Neural cell (in vitro differentiated cells): Measurements from ENCODE around the gene JMJD8. TPM values are rescaled to one million over a fixed set of nuclear protein-coding genes. Genes with fewer than 3 reads are reported as not detected.

Experiments used
- H2AFZ ChIP-seq: fragments of 200-600, 300-800 bp; sonication (generic), shearing (Covaris generic); 2 replicates; pipeline ENCODE4 v1.6.0; 2014; ENCODE audit warnings: low read depth, mild to moderate bottlenecking, antibody characterized with exemption, low read length, moderate library complexity
- H3F3A ChIP-seq: fragments of 200-600 bp; shearing (Covaris generic); 2 replicates; pipeline ENCODE4 v1.6.1; 2016; ENCODE audit warnings: mild to moderate bottlenecking, moderate library complexity, mixed read lengths, antibody characterized with exemption, low read length; ENCODE audit not compliant: insufficient read depth, poor library complexity, severe bottlenecking
- H3K27ac ChIP-seq: fragments of 200-600, 300-800 bp; sonication (generic), shearing (Covaris generic); 2 replicates; pipeline ENCODE4 v1.5.1; 2014; ENCODE audit warnings: mild to moderate bottlenecking, low read length, moderate library complexity
- H3K27me3 ChIP-seq: fragments of 300-800, 200-600 bp; sonication (generic), shearing (Covaris generic); 2 replicates; pipeline ENCODE4 v1.6.0; 2014; ENCODE audit warnings: mild to moderate bottlenecking, low read depth, low read length, moderate library complexity; ENCODE audit not compliant: insufficient read depth
- H3K36me3 ChIP-seq: fragments of 300-800, 200-600 bp; sonication (generic), shearing (Covaris generic); 2 replicates; pipeline ENCODE4 v1.5.1; 2014; ENCODE audit warnings: mild to moderate bottlenecking, antibody characterized with exemption, low read length, moderate library complexity; ENCODE audit not compliant: insufficient read depth
- H3K4me2 ChIP-seq: fragments of 300-800, 200-600 bp; sonication (generic), shearing (Covaris generic); 2 replicates; pipeline ENCODE4 v1.6.0; 2014; ENCODE audit warnings: mild to moderate bottlenecking, low read length
- H3K4me3 ChIP-seq: fragments of 300-800, 200-600 bp; sonication (generic), shearing (Covaris generic); 2 replicates; pipeline ENCODE4 v1.5.1; 2014; ENCODE audit warnings: mild to moderate bottlenecking, low read length, moderate library complexity
- H3K79me2 ChIP-seq: fragments of 200-600 bp; shearing (Covaris generic); replicated peaks from 2 replicates; pipeline ENCODE4 v1.6.0; 2014; ENCODE audit warnings: mild to moderate bottlenecking, low read length, moderate library complexity; ENCODE audit not compliant: insufficient read depth
- H3K9ac ChIP-seq: fragments of 300-800, 200-600 bp; sonication (generic), shearing (Covaris generic); 2 replicates; pipeline ENCODE4 v1.6.1; 2016; ENCODE audit warnings: mild to moderate bottlenecking, low read length, mixed read lengths
- H3K9me2 ChIP-seq: fragments of 200-600 bp; shearing (Covaris generic); 2 replicates; pipeline ENCODE4 v1.6.1; 2016; ENCODE audit warnings: mild to moderate bottlenecking, low read length, mixed read lengths; ENCODE audit not compliant: insufficient read depth
- H3K9me3 ChIP-seq: fragments of 200-600, 300-800 bp; sonication (generic), shearing (Covaris generic); 2 replicates; pipeline ENCODE4 v1.6.1; 2016; ENCODE audit warnings: mild to moderate bottlenecking, mixed run types, low read length, moderate library complexity, mixed read lengths
- H4K20me1 ChIP-seq: fragments of 200-600 bp; shearing (Covaris generic); 2 replicates; pipeline ENCODE4 v1.6.1; 2016; ENCODE audit warnings: mild to moderate bottlenecking, mixed run types; ENCODE audit not compliant: insufficient read depth
- EP300 ChIP-seq: fragments of 450-650 bp; conservative IDR thresholded peaks from 2 replicates; pipeline ENCODE4 v1.6.1; 2014; ENCODE audit warnings: antibody characterized with exemption, mild to moderate bottlenecking, moderate library complexity; ENCODE audit not compliant: poor library complexity, severe bottlenecking
- EZH2 ChIP-seq: fragments of 200-600, 300-800 bp; shearing (Covaris generic), sonication (generic); IDR thresholded peaks from 2 replicates; pipeline ENCODE4 v1.6.1; 2014; ENCODE audit warnings: antibody characterized with exemption, low read length, borderline replicate concordance, mild to moderate bottlenecking; ENCODE audit not compliant: insufficient read depth, poor library complexity, severe bottlenecking
- MXI1 ChIP-seq: fragments of 450-650 bp; conservative IDR thresholded peaks from 2 replicates; pipeline ENCODE4 v1.6.1; 2014; ENCODE audit warnings: antibody characterized with exemption, mild to moderate bottlenecking; ENCODE audit not compliant: poor library complexity, severe bottlenecking
- POLR2AphosphoS5 ChIP-seq: IDR thresholded peaks from 2 replicates; pipeline ENCODE4 v1.6.1; 2012
- RAD21 ChIP-seq: fragments of 450-650 bp; conservative IDR thresholded peaks from 2 replicates; pipeline ENCODE4 v1.6.1; 2014; ENCODE audit warnings: antibody characterized with exemption, mild to moderate bottlenecking, moderate library complexity
- SMC3 ChIP-seq: fragments of 450-650 bp; conservative IDR thresholded peaks from 2 replicates; pipeline ENCODE4 v1.6.1; 2014; ENCODE audit warnings: antibody characterized with exemption, mild to moderate bottlenecking, moderate library complexity; ENCODE audit not compliant: poor library complexity
- TAF1 ChIP-seq: IDR thresholded peaks from 2 replicates; pipeline ENCODE4 v1.6.1; 2012; ENCODE audit warnings: low read depth
- polyA plus RNA-seq: library from polyadenylated mRNA; depleted of rRNA; stranded (reverse); fragments of >200 nt; gene quantifications from 2 replicates; pipeline ENCODE4 v1.2.3, GENCODE V29; 2014
- TF ChIP-seq, protein P1 (sequence below): IDR thresholded peaks from 2 replicates; pipeline ENCODE4 v1.6.1; 2012; ENCODE audit warnings: borderline replicate concordance
- TF ChIP-seq, protein P2 (sequence below): fragments of 450-650 bp; IDR thresholded peaks from 2 replicates; pipeline ENCODE4 v1.5.1; 2014; ENCODE audit warnings: antibody characterized with exemption, mild to moderate bottlenecking, moderate library complexity; ENCODE audit not compliant: poor library complexity, severe bottlenecking

Gene JMJD8
- polyA plus RNA-seq, 1 donor from 2014 or later = 44.7 TPM

DNA sequence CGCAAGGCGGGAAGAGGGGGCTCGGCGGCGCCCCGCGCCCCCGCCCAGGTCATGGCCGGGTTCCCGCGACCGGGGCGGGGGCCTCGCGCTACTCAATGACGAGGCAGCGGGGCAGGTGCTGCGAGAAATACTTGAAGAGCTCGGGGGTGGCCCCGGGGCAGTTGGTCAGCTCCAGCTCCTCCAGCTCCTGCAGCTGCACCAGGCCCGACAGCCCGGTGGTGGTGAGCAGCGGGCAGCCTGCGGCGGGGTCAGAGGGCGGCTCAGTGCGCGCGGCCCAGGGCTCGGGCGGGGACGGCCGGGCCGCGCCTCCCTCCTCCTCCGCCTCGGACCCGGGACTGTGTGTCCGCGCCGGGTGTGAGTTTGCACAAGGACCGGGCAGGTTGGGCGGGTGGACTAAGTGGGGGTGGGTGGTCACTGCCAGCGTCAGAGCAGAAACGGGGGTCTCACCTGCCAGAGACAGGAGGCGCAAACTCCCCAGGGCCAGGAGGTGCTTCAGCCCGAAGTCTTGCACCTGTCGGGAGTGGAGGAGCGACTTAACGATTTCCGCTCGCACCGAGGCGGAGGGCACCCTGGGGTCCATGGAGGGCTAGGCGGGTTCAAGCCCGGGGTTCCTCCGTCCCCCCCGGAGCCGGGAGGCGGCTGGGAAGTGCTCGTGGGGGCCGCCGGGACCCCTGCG, 10.2 kb upstream of the JMJD8 start:
- TF ChIP-seq POLR2AphosphoS5 = no peak
- no peak for TF ChIP-seq MXI1
- TF ChIP-seq TAF1 = no peak
- no peak for TF ChIP-seq EZH2
- TF ChIP-seq, protein P1, sequence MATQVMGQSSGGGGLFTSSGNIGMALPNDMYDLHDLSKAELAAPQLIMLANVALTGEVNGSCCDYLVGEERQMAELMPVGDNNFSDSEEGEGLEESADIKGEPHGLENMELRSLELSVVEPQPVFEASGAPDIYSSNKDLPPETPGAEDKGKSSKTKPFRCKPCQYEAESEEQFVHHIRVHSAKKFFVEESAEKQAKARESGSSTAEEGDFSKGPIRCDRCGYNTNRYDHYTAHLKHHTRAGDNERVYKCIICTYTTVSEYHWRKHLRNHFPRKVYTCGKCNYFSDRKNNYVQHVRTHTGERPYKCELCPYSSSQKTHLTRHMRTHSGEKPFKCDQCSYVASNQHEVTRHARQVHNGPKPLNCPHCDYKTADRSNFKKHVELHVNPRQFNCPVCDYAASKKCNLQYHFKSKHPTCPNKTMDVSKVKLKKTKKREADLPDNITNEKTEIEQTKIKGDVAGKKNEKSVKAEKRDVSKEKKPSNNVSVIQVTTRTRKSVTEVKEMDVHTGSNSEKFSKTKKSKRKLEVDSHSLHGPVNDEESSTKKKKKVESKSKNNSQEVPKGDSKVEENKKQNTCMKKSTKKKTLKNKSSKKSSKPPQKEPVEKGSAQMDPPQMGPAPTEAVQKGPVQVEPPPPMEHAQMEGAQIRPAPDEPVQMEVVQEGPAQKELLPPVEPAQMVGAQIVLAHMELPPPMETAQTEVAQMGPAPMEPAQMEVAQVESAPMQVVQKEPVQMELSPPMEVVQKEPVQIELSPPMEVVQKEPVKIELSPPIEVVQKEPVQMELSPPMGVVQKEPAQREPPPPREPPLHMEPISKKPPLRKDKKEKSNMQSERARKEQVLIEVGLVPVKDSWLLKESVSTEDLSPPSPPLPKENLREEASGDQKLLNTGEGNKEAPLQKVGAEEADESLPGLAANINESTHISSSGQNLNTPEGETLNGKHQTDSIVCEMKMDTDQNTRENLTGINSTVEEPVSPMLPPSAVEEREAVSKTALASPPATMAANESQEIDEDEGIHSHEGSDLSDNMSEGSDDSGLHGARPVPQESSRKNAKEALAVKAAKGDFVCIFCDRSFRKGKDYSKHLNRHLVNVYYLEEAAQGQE = no peak
- TF ChIP-seq RAD21 = no peak
- no peak for TF ChIP-seq EP300
- TF ChIP-seq SMC3 = no peak
- TF ChIP-seq, protein P2, sequence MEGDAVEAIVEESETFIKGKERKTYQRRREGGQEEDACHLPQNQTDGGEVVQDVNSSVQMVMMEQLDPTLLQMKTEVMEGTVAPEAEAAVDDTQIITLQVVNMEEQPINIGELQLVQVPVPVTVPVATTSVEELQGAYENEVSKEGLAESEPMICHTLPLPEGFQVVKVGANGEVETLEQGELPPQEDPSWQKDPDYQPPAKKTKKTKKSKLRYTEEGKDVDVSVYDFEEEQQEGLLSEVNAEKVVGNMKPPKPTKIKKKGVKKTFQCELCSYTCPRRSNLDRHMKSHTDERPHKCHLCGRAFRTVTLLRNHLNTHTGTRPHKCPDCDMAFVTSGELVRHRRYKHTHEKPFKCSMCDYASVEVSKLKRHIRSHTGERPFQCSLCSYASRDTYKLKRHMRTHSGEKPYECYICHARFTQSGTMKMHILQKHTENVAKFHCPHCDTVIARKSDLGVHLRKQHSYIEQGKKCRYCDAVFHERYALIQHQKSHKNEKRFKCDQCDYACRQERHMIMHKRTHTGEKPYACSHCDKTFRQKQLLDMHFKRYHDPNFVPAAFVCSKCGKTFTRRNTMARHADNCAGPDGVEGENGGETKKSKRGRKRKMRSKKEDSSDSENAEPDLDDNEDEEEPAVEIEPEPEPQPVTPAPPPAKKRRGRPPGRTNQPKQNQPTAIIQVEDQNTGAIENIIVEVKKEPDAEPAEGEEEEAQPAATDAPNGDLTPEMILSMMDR = no peak
- peaks cover 3% of the 10 kb centered on the region for H3K79me2 ChIP-seq
- peaks cover 6% of the 10 kb centered on the region for H4K20me1 ChIP-seq
- H3K27me3 ChIP-seq = peaks cover 22% of the 10 kb centered on the region
- no peaks in the 10 kb centered on the region for H3K9me3 ChIP-seq
- no peaks in the 10 kb centered on the region for H3K9me2 ChIP-seq
- no peak overlapping the region for H3K27ac ChIP-seq
- H3F3A ChIP-seq = no peaks in the 10 kb centered on the region
- H3K9ac ChIP-seq = no peak overlapping the region
- no peak overlapping the region for H2AFZ ChIP-seq
- H3K4me3 ChIP-seq = no peak overlapping the region
- no peaks in the 10 kb centered on the region for H3K36me3 ChIP-seq
- no peak overlapping the region for H3K4me2 ChIP-seq

DNA sequence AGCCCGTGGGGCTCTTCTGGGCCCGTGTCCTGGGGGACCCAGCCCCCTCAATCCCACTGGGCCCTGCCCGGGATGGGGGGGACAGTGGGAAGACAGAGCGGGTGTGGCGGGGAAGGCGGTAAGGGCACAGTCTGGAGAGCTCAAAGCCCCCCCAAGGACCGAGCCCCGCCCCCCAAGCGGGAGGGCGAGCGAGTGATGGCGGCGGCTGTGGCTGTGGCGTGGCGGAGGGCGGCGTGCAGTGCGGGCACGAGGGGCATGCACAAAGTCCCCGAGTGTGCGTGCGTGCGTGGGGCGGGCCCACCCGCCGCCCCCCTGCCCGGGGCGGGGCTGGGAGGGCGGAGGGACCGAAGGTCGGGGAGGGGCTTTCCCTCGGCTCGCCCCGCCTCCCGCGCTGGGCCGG, 9.6 kb upstream of the JMJD8 start:
- Histone ChIP-seq H3K9me2 (no peaks in the 10 kb centered on the region), H4K20me1 (peaks cover 3% of the 10 kb centered on the region), H3K9ac (no peak overlapping the region), H3K4me2 (no peak overlapping the region), H3K27me3 (peaks cover 21% of the 10 kb centered on the region), H3K36me3 (no peaks in the 10 kb centered on the region), H3K9me3 (no peaks in the 10 kb centered on the region), H3K79me2 (peaks cover 6% of the 10 kb centered on the region), H3F3A (no peaks in the 10 kb centered on the region), H2AFZ (no peak overlapping the region), H3K27ac (no peak overlapping the region), H3K4me3 (no peak overlapping the region)
- TF ChIP-seq POLR2AphosphoS5 (no peak), RAD21 (no peak), EP300 (no peak), EZH2 (no peak), SMC3 (no peak)
- TF ChIP-seq, protein P2 = no peak
